Left ventricle myocardium inferior (tissue), 1 donor: ENCODE results near the gene OTOGL. TPM values are rescaled to one million over a fixed set of nuclear protein-coding genes. Genes with fewer than 3 reads are reported as not detected.

Experiments used
- DNase-seq: peaks from one replicate; pipeline ENCODE4 v3.0.0-alpha.2; 2020
- H3K27ac ChIP-seq: fragments of 200-600 bp; replicated peaks from 2 replicates; pipeline ENCODE4 v1.8.0; 2021
- H3K27me3 ChIP-seq: fragments of 200-600 bp; 2 replicates; pipeline ENCODE4 v1.8.0; 2021; ENCODE audit warnings: low read depth
- H3K36me3 ChIP-seq: fragments of 200-600 bp; 2 replicates; pipeline ENCODE4 v1.8.0; 2021
- H3K4me1 ChIP-seq: fragments of 200-600 bp; 2 replicates; pipeline ENCODE4 v1.8.0; 2021
- H3K4me3 ChIP-seq: fragments of 200-600 bp; 2 replicates; pipeline ENCODE4 v1.8.0; 2021; ENCODE audit warnings: mild to moderate bottlenecking, moderate library complexity
- H3K9me3 ChIP-seq: fragments of 200-600 bp; replicated peaks from 2 replicates; pipeline ENCODE4 v1.8.0; 2021
- CTCF ChIP-seq: fragments of 200-600 bp; IDR thresholded peaks from 2 replicates; pipeline ENCODE4 v1.8.0; 2021; ENCODE audit warnings: antibody characterized with exemption, mild to moderate bottlenecking, borderline replicate concordance
- intact Hi-C: fragments of 100-400 bp; cut with micrococcal nuclease; formaldehyde crosslinking; loops from one replicate; pipeline ENCODE4 v1.11.0; 2022
- total RNA-seq: library from RNA; stranded (reverse); fragmentation: NEBNext Ultra II Directional; extraction: Animal tissue kit (Norgen Biotek cat#: 25700); gene quantifications from one replicate; pipeline ENCODE4 v1.2.1, GENCODE V29; 2021
- donor health status: DM: no; HTN: yes; CAD: no; lungs with severe emphysema.

The OTOGL gene
- total RNA-seq, 1 donor from 2014 or later = 0.27 TPM

DNA sequence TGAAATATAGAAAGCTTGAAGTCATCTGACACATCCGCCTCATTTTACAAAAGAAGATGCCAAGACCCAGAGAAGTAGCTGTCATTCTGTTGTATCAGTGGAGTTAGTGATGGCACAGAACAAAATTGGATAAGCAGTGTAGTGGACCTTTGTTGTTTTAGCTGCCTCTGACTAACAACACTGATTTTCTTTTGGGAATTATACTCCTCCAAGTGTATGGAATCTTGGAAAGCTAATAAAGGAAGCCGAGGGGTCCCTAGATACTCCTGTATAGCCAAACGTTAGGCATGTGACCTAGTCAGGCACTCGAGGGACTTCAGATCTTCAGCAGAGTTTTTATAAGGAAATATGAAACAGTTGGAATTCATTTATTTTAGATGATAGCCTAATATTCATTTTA is 94.5 kb downstream of the OTOGL start:
- Histone ChIP-seq H3K27me3 (no peaks in the 10 kb centered on the region), H3K4me1 (peaks cover 17% of the 10 kb centered on the region), H3K9me3 (no peaks in the 10 kb centered on the region), H3K4me3 (no peak overlapping the region), H3K27ac (peak overlapping the region; percentile 34), H3K36me3 (no peaks in the 10 kb centered on the region)
- intact Hi-C loops = no loop called here
- DNase-seq = no peak
- TF ChIP-seq CTCF = no peak

GRCh38 chr12:80195074-80195726 is 95.9 kb downstream of the OTOGL start:
- intact Hi-C loops = loop anchor here (5.0 kb wide), 1 partner anchor 72 kb away; no protein-coding TSS in a partner anchor
- DNase-seq = no peak
- peak; percentile 77 for TF ChIP-seq CTCF
- H3K4me1 ChIP-seq = peaks cover 9% of the 10 kb centered on the region
- no peak overlapping the region for H3K27ac ChIP-seq
- no peaks in the 10 kb centered on the region for H3K27me3 ChIP-seq
- H3K9me3 ChIP-seq = no peaks in the 10 kb centered on the region
- H3K4me3 ChIP-seq = no peak overlapping the region
- H3K36me3 ChIP-seq = no peaks in the 10 kb centered on the region

DNA sequence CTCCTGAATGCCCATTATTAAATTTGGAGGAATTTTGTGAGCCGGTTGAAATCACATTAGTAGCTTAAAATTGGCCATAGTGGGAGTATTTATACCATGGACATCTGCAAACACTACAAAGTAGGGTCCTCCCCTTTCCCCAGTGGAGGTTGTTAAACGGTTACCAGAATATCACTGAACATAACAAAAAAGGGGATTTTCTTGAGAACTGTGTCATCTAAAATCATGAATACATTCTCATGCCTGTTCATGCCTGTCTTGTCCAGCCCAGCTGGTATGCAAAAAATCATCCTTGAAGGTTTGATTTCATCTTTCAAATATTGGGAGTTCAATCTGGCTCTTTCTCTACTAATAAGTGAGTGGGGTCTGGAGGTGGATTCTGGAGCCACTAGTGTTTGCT is 96.4 kb downstream of the OTOGL start:
- Histone ChIP-seq H3K27ac (no peak overlapping the region), H3K4me1 (peaks cover 8% of the 10 kb centered on the region), H3K36me3 (no peaks in the 10 kb centered on the region), H3K9me3 (no peaks in the 10 kb centered on the region), H3K27me3 (no peaks in the 10 kb centered on the region), H3K4me3 (no peak overlapping the region)
- no peak for TF ChIP-seq CTCF
- intact Hi-C loops = loop anchor here (5.0 kb wide), 1 partner anchor 72 kb away; no protein-coding TSS in a partner anchor
- no peak for DNase-seq

GRCh38 chr12:80196419-80196818 is 97.1 kb downstream of the OTOGL start:
- no peak for DNase-seq
- TF ChIP-seq CTCF = no peak
- Histone ChIP-seq H3K4me1 (peaks cover 8% of the 10 kb centered on the region), H3K27me3 (no peaks in the 10 kb centered on the region), H3K4me3 (no peak overlapping the region), H3K36me3 (no peaks in the 10 kb centered on the region), H3K27ac (no peak overlapping the region), H3K9me3 (no peaks in the 10 kb centered on the region)
- intact Hi-C loops = loop anchor here (5.0 kb wide), 1 partner anchor 71 kb away; no protein-coding TSS in a partner anchor

GRCh38 chr12:80198782-80199337 is 99.5 kb downstream of the OTOGL start:
- no peak for DNase-seq
- no peak for TF ChIP-seq CTCF
- peaks cover 8% of the 10 kb centered on the region for H3K4me1 ChIP-seq
- no peaks in the 10 kb centered on the region for H3K36me3 ChIP-seq
- H3K9me3 ChIP-seq = no peaks in the 10 kb centered on the region
- H3K27ac ChIP-seq = no peak overlapping the region
- H3K27me3 ChIP-seq = no peaks in the 10 kb centered on the region
- intact Hi-C loops = loop anchor here (5.0 kb wide), 1 partner anchor 68 kb away; no protein-coding TSS in a partner anchor
- no peak overlapping the region for H3K4me3 ChIP-seq
